Kidney (tissue), 14 donors: ENCODE measurements around the gene PPP1R16B. TPM values are rescaled to one million over a fixed set of nuclear protein-coding genes. Genes with fewer than 3 reads are reported as not detected.

Source experiments
- DNase-seq, 5 donors: peaks; one replicate each; pipeline ENCODE4 v3.0.0-alpha.2; 2013 to 2020
- FAIRE-seq: peaks from 2 replicates; lab custom pipeline; 2012; peaks lifted over from hg19 to GRCh38; lab: Jason Lieb, UNC
- H3K27ac ChIP-seq, 2 donors: one replicate each; pipeline ENCODE4 v1.7.0; 2013; ENCODE audit warnings: low read depth in 2 of 2, low read length in 2 of 2, inconsistent platforms in 1 of 2
- H3K27me3 ChIP-seq: one replicate; pipeline ENCODE4 v1.7.1; 2013; ENCODE audit warnings: low read length, inconsistent platforms; ENCODE audit not compliant: control insufficient read depth, insufficient read depth
- H3K36me3 ChIP-seq, 3 donors: one replicate each; pipeline versions ENCODE4 v1.7.0 to v1.7.1; 2013; ENCODE audit warnings: low read length in 3 of 3, control low read depth in 1 of 3, inconsistent platforms in 1 of 3; ENCODE audit not compliant: insufficient read depth in 3 of 3, control insufficient read depth in 2 of 3
- H3K4me1 ChIP-seq, 3 donors: one replicate each; pipeline versions ENCODE4 v1.7.0 to v1.7.1; 2013; ENCODE audit warnings: low read length in 3 of 3, inconsistent platforms in 1 of 3, low read depth in 1 of 3; ENCODE audit not compliant: control insufficient read depth in 2 of 3, insufficient read depth in 2 of 3
- H3K4me3 ChIP-seq, 3 donors: one replicate each; pipeline versions ENCODE4 v1.7.0 to v1.8.1; 2013; ENCODE audit warnings: low read length in 3 of 3, control low read depth in 1 of 3, inconsistent platforms in 1 of 3
- H3K9ac ChIP-seq, 3 donors: one replicate each; pipeline versions ENCODE4 v1.7.0 to v1.7.1; 2013; ENCODE audit warnings: low read length in 3 of 3, control low read depth in 1 of 3, inconsistent platforms in 1 of 3
- H3K9me3 ChIP-seq, 3 donors: one replicate each; pipeline versions ENCODE4 v1.7.0 to v1.7.1; 2013; ENCODE audit warnings: low read length in 3 of 3, control low read depth in 1 of 3, inconsistent platforms in 1 of 3; ENCODE audit not compliant: control insufficient read depth in 2 of 3, insufficient read depth in 1 of 3
- intact Hi-C: fragments of 100-400 bp; cut with DNase I; formaldehyde crosslinking; loops from one replicate; pipeline ENCODE4 v1.11.1; 2022
- polyA plus RNA-seq: library from polyadenylated mRNA; stranded (reverse); fragments of 350-450 nt; fragmentation: Illumina TruSeq; extraction: RNeasy Lipid Tissue Mini Kit (QIAGEN cat#74804); gene quantifications from one replicate; pipeline ENCODE4 v1.2.3, GENCODE V29; 2014; ENCODE audit warnings: low read depth, low replicate concordance; ENCODE audit not compliant: insufficient read depth
- total RNA-seq: library from RNA; stranded (reverse); fragmentation: NEBNext Ultra II Directional; extraction: Animal tissue kit (Norgen Biotek cat#: 25700); gene quantifications from one replicate; pipeline ENCODE4 v1.2.1, GENCODE V29; 2021
- TF ChIP-seq, protein P1 (sequence below): IDR thresholded peaks from 3 replicates; pipeline ENCODE4 v1.5.1; 2012; ENCODE audit warnings: mild to moderate bottlenecking, moderate library complexity, borderline replicate concordance; ENCODE audit not compliant: insufficient read depth; ENCODE audit errors: extremely low read depth
- donor health status: control.
- donor health status: control.
- donor health status: control.
- donor health status: control.
- donor health status: control.
- donor health status: DM: yes; HTN: yes; CAD: no.
- donor health status: Normal renal cell carcinoma (clear cell type).

Gene PPP1R16B
- total and polyA plus RNA-seq, 2 donors from 2014 or later: 11.5 to 29.4 TPM

DNA sequence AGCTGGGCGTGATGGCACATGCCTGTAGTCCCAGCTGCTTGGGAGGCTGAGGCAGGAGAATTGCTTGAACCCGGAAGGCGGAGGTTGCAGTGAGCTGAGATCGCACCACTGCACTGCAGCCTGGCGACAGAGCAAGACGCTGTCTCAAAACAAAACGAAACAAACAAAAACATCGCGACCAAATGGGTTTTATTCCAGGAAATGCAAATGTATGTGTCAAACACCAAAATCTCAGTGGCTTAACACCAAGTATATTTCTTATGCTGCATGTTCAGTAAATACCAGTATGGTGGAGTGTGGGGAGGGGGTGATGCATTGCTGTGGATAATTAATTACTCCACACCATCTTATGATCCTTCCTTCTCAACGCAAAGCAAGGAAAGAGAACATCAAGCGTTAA is 29.1 kb upstream of the PPP1R16B start:
- no peak overlapping the region for H3K4me3 ChIP-seq
- TF ChIP-seq, protein P1, sequence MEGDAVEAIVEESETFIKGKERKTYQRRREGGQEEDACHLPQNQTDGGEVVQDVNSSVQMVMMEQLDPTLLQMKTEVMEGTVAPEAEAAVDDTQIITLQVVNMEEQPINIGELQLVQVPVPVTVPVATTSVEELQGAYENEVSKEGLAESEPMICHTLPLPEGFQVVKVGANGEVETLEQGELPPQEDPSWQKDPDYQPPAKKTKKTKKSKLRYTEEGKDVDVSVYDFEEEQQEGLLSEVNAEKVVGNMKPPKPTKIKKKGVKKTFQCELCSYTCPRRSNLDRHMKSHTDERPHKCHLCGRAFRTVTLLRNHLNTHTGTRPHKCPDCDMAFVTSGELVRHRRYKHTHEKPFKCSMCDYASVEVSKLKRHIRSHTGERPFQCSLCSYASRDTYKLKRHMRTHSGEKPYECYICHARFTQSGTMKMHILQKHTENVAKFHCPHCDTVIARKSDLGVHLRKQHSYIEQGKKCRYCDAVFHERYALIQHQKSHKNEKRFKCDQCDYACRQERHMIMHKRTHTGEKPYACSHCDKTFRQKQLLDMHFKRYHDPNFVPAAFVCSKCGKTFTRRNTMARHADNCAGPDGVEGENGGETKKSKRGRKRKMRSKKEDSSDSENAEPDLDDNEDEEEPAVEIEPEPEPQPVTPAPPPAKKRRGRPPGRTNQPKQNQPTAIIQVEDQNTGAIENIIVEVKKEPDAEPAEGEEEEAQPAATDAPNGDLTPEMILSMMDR: no peak
- no peak overlapping the region for H3K9ac ChIP-seq
- no peaks in the 10 kb centered on the region for H3K27me3 ChIP-seq
- intact Hi-C loops: no loop called here
- H3K9me3 ChIP-seq: no peaks in the 10 kb centered on the region
- H3K36me3 ChIP-seq: peaks cover 4 to 10% (median 7%) of the 10 kb centered on the region in 3 donors
- DNase-seq (no peak), FAIRE-seq (no peak)
- no peaks in the 10 kb centered on the region for H3K4me1 ChIP-seq
- H3K27ac ChIP-seq: no peak overlapping the region

DNA sequence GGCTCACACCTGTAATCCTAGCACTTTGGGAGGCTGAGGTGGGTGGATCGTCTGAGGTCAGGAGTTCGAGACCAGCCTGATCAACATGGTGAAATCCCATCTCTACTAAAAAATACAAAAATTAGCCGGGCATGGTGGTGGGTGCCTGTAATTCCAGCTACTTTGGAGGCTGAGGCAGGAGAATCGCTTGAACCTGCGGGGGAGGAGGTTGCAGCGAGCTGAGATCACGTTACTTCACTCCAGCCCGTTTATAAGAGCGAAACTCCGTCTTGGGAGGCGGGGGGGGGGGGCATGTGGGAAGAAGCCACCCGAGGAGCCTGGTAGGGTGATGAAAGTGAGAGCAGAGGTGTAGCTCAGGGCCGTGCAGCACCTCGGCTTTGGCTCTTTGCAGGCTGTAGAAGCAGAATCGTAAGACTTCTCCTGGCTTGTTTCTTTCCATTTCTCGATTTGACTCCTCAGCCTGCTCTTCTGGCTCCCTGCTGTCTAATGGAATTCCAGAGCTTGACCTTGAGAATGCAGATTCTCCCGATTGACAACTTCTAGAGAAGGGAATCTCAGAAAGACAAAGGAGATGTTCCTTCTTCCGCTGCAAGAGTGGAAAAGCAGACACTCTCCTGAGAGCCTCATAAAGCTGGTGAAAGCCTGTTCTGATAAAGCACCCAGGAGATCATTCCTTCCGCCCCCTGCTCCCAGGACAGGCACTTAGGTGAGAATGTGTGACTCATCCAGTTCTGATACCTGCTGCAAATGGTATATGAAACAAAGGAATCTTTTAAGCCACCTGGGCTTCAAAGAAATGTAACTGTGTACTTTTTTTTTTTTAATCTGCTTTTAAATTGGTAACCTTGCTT is 26.0 kb upstream of the PPP1R16B start:
- no peak for FAIRE-seq
- Histone ChIP-seq H3K9me3 (no peaks in the 10 kb centered on the region), H3K4me1 (no peaks in the 10 kb centered on the region), H3K27me3 (no peaks in the 10 kb centered on the region), H3K27ac (no peak overlapping the region), H3K36me3 (no peaks in the 10 kb centered on the region), H3K9ac (no peak overlapping the region), H3K4me3 (no peak overlapping the region)
- TF ChIP-seq, protein P1: no peak
- intact Hi-C loops: no loop called here
- DNase-seq: no peak

DNA sequence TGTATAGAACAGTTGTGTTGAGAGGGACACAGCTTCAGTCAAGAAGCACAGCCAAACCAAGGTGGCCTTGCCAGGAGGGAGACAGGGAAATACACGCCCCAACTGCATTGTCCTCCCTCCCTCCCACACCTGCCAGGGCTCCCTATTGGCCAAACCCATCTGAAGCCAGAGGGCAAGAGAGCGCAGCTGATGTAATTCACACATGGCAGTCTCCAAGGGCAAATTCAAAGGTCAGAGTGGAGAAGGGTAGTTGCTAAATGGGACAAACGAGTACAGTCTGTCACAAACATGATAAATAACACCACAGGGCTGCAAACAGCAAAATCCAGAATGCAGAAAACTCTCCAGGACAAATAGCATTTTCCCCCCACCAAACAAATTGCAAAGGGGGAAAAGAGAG is 23.2 kb upstream of the PPP1R16B start:
- TF ChIP-seq, protein P1: no peak
- Histone ChIP-seq H3K9ac (no peak overlapping the region), H3K27me3 (no peaks in the 10 kb centered on the region), H3K27ac (no peak overlapping the region), H3K4me1 (no peaks in the 10 kb centered on the region), H3K9me3 (no peaks in the 10 kb centered on the region), H3K36me3 (no peaks in the 10 kb centered on the region), H3K4me3 (no peak overlapping the region)
- intact Hi-C loops: no loop called here
- no peak for DNase-seq
- no peak for FAIRE-seq

DNA sequence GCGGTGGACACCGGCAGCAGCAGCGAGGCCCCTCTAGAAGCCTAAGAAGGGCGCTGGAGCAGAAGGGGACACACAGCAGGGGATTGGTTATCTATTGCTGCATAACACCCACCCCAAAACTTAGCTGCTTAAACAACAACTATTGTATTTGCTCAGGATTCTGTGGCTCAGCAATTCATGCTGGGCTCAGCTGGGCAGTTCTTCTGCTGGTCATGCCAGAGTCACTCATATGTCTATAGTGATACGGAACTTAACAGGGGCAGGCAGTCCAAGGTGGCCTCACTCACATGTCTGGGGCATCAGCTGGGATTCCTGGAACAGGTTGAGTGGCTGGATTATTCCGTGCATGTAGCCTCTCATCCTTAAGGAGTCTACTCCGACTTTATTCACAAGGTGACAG is 17.6 kb upstream of the PPP1R16B start:
- intact Hi-C loops: no loop called here
- no peaks in the 10 kb centered on the region for H3K9me3 ChIP-seq

More for the DNA sequence above, 17.6 kb upstream of the PPP1R16B start:
- no peak overlapping the region for H3K27ac ChIP-seq
- TF ChIP-seq, protein P1: no peak
- no peak overlapping the region for H3K9ac ChIP-seq
- FAIRE-seq: no peak
- H3K4me3 ChIP-seq: no peak overlapping the region
- DNase-seq: no peak
- no peaks in the 10 kb centered on the region for H3K4me1 ChIP-seq
- H3K27me3 ChIP-seq: no peaks in the 10 kb centered on the region
- no peaks in the 10 kb centered on the region for H3K36me3 ChIP-seq
